CD4-positive, alpha-beta T cell treated with Interleukin-12 subunit alpha and Interleukin-12 subunit beta, for 1 hour (primary cell): ENCODE results near the gene DMD.

ENCODE experiments used
- DNase-seq: peaks from one replicate; pipeline ENCODE4 v3.0.0-alpha.2; 2020

Gene DMD

DNA sequence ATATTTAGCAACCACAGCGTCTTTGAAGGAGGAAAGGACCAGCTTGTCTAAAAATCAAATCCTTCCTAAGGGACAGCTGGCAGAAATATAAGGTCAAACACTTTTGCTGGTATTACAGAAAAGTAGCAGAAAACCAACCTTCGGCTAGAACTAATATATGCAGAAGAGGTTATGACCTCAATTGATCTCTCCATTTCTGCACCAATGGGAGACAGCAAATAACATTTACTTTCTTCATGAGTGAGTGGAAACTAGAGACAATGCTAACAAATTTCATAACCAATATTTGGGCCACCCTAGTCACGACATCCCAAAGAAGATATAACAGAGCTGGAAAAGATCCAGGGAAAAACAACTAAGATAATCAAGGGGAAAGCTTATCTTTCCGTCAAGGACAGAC, 1892.5 kb downstream of the DMD start:
- no peak for DNase-seq

DNA sequence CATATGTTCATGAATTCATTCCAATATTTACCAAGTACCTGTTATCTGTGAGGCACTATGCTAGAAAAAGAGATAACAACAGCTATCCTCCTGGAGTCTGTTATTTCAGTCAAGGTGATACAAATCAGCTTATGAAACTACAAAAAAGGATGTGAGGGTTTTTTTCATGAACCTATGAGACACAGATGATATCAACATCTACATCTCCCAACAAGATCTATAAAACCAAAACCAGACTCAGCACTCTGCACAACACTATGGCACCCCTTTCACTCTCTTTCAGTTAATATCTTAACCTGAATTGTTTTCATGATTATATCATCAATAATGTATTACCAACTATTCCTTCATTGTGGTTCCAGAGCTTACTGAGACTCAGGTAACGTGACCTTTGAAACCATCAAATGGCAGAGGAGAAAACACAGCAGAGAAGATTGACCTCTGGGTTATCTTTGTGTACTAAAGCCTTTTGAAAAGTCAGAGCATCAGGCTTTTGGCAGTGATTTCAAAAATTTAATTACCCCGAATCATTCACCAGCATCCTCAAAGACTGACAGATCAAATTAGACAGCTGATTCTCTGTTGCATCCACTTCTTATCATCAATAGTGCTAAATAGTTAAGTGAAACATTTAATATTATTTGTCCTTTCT, 1894.9 kb downstream of the DMD start:
- no peak for DNase-seq

DNA sequence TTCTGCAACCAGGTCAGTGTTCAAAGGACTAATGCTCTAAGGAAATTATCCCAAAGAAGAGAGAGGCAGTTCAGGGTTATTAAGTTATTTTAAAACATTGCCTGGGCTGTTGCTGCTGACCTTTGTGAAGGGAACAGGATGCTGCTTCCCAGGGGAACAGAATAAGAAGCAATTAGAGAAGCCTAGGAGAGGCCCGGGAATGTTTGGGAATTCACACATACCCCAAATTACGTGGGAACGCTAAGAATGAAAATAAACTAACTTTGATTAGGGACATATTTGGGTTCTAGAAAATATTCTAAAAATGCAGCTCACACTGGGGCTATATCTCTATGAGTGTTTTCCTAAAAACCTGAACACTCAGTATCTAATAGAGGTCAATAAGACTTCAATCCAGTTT, 1896.4 kb downstream of the DMD start:
- DNase-seq = no peak

DNA sequence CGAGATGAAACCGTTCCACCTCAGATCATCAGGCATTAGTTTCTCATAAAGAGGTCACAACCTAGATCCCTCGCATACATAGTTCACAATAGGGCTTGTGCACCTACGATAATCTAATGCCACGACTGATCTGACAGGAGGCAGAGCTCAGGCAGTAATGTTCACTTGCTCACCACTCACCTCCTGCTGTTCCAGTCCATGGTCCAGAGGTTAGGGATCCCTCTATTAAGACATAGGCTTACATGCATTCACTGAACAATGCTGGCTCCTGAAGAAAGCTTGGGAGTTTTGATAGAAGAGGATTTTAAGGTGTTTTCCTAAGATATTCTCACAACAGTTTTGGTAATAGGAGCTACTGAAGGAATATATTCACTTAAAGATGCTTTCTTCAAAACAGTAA, 1903.4 kb downstream of the DMD start:
- no peak for DNase-seq

DNA sequence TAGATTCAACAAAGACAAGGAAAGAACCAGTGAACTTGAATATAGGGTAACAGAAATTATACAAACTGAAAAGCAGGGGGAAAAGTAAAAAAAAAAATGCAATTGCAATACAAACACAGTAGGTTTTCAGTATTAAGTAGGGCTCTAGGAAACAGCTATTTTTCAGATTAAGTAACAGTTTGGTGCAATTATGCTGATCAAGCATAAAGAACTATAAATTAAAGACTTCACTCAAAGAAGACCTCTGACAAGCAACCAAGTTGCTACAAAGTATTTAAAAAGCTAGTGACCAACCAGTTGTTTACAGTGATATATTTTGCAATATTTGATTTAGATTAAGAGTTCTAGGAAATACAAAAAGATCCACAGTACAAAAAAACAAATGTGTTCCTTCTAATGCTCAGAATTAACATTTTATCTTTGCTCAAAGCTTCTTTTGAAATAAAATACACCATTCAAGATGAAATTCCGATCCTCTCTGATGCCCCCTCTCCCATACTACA, 1908.7 kb downstream of the DMD start:
- no peak for DNase-seq

DNA sequence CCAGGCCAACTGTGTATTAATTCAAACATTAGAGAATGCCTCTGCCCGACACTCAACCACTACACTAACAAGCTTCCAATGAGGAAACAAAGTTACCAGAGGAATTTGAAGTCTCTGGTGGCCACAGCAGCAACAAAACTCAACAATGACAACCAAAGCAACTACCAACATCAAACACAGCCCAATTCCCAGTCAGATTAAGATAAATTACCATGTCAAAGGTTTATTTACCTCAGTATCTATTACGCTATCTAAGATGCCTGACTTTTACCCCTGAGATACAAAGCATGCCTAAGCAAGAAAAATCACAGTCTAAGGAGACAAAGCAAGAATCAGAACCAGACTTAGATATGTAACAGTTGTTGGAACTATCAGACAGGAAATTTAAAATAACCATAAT, 1909.4 kb downstream of the DMD start:
- no peak for DNase-seq

DNA sequence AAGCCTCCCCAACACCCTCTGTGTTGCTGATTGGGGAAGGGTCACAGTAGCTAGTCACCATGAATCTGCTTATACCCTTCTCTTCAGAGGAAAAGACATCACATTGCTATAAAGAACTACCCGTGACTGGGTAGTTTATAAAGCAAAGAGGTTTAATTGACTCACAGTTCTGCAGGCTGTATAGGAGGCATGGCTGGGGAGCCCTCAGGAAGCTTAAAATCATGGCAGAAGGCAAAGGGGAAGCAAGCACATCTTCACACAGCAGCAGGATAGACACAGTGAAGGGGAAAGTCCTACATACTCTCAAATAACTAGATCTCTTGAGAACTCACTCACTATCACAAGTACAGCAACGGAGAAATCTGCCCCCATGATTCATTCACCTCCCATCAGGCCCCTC, 1910.1 kb downstream of the DMD start:
- no peak for DNase-seq

DNA sequence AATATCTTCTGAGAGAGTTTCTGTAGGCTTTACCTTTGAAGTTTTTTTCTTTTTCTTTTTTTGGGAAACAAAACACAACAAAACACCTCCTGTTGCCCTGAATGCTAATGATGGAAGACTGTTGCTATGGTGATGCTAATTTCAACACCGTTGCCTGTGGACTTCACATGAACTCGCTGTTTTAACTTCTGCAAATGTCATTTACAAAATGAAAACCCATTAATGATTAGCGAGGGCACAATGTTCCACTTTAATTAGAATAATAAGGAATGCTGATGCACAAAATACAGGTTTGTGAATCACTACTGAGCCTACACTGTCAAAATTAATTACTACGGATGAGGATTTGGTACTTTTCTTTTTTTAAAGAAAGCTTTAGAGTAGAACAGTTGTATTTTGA, 1912.4 kb downstream of the DMD start:
- DNase-seq = no peak

DNA sequence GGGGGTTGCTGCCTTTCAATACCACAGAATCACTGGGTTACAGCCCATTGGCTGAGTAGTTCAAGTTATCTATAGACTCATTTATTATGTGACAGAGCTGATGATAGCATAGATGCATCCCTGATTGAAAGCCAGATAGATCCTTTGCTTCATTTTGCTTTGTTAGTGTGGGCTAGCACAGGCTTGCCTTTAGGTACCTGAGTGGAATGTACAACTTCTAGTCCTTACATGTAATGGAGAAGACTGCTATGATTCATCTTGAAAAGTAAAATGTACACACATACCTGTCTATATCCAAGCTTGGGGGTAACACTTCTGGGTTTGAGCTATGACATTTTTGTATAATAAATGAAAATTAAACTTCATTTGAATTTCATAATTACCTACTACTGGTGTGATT, 1913.5 kb downstream of the DMD start:
- no peak for DNase-seq

DNA sequence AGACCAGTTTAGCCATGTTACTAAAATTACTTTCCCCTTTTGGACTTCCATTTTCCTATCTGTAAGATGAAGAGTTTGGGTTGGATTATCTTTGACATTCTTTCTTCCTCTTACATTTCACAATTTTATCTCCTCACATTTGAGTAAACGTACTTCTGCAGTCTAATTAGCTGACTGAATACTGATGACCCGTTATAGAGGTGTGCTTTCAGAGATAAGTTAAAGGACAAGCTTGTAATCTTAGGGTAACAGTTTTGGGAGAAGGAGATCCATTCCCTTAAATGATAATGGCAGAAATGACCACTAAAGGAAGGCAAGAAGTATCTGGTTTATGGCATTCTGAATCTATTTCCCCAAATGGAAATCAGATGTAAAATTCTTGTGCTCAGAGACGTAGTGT, 1916.9 kb downstream of the DMD start:
- no peak for DNase-seq

DNA sequence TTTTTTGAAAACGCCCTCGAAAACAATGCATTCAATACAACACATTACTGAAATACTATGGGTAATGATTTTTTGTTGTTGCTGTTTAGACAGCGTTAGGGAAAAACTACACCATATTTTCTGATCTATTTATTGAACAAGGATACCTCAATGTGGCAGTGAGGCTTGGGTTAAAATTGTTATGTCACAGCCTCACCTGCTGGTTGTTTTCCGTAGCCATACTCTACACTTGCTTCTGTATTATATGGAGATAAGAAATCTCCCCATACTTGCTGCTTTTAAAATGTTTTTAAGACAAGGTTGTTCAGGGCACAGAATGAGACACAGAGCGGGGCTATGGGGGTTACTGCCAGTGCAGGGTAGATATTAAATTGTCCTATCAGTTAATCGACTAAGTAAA, 1917.9 kb downstream of the DMD start:
- DNase-seq = no peak

DNA sequence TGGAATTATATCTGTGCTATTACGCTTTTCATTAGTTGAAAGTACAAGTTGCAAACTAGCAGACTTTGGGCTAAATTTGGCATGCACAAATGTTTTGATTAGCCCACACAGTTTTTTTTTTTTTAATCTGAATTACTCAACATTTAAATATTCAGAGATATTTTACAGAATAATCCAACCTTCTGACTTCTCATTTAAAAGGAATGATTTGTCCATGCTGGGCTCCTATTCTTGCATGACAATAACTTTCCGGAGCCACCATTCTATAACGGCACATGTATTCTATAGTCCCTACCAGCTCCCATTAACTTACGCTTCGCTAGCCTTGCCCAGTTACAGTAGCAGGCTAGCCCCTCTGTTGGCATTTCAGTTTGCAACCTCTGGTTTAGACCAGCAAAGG, 1920.2 kb downstream of the DMD start:
- DNase-seq = no peak

DNA sequence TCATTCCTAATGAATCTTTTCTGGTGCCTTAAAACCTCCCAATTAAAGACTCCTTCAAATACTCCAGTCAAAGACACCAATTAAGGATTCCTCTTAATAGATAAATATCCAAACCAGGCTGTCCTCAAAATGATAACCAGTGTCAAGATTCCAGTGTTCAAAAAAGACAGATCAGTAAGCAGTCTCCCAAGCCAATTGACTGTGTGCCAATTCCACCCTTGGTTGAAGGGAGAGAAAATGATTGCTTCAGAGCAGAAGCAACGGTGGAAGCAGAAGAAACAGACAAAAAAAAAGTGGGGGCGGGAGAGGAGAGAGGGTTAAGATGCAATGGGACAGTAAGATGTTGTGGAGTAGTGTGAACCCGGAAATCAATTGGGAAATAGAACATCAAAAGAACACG, 1923.5 kb downstream of the DMD start:
- DNase-seq = no peak

DNA sequence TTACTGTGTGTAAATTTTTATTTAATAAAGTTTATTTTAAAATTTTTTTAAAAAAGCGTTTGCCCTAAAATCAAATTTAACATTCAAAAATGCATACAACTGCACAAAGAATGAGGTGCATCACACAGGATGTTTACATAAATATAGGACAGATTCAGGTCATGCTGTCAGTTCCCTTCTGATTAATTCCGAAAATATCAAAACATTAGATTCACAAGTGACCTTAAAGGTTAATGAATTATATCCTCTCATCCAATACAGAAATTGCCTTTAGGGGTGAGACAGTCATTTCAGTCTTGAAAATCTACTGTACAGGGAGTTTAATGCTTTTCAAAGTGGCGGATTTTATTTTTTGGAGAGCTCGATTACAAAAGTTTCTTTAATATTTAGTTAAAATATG, 1930.8 kb downstream of the DMD start:
- no peak for DNase-seq

DNA sequence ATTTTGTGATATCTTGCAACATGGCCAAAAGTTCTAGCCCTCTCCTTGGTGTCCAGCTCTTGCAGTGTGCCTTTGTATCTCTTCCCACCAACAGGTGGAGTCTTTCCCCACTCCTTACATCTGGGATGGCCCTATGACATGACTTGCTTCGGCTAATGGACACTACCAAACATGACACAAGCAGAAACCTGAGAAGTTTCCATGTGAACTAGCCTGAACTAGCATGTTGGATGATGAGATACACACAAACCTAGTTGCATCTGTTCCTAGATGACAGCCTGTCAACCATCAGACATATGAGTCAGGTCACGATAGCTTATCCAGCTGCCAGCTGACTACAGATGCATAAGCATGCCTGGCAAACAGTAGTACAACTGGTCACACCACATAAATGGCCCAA, 1932.0 kb downstream of the DMD start:
- DNase-seq = no peak

DNA sequence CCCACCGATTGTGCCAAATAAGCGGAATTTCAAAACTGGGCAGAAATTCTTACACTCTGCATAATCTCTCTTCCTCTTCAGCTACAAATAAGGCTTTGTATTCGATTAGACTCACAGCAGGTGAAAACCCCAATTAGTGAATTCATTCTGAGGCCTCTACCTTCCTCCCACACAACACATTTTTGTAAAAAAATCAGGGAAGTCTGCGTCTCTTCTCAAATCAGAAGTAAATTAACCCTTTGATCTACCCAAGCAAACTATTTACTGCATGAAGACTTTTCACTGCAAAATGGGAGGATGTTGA, 1938.9 kb downstream of the DMD start:
- DNase-seq = no peak

DNA sequence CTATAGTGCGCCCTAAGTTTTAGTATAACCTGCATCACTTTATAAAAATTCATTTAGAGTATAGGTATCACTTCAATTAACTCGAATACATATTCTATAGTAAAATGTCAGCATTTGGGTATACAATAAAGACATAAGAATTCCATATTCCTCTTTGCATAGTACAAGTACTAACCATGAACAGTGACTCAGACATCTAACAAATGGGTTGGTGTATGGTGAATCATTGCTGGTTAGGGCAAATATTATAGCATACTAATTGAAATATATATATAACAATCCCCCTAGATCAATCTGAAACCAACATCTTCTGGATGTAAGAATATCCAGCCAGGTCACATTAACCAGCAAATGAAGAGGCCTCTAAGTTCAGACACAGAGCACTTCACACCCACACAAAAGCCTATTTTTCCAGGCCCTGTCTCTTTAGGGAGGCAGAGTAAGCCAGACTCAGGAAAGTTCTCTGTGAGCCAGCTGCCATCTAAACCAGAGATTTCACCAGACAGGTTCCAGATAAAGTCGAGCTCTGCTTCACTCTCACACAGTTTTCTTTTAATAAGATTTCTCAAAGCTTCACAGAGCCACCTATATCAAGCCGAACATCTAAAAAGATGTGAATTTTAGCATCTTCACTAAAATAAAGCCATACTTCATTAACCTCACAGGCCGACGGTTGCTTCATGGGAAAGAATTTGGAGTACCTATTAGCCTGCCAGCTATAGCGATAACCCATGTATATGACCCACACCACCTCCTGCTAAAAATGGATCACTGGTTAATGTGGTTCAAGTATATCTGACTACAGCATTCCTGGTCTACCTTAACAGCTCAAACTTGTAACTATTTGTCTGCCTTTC, 1939.5 kb downstream of the DMD start:
- DNase-seq = no peak

DNA sequence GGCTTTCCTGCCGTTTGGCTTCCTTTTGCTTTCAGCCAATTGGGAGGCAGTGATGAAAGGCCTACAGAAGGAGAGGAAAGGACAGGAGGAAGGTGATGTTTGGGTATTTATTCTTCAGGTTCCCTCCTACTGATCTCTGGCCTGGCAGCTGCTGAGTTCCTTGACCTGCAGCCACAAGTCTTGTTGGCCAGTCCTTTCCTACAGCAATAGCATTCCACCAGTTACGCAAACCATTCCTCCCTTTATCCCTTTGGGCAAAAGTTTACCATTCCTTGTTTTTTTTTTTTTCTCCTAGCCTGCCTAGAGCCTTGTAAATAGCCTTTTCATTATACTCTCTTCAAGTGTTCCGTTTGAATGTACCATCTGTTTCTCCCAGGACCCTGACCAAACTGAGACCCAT, 1941.4 kb downstream of the DMD start:
- no peak for DNase-seq

DNA sequence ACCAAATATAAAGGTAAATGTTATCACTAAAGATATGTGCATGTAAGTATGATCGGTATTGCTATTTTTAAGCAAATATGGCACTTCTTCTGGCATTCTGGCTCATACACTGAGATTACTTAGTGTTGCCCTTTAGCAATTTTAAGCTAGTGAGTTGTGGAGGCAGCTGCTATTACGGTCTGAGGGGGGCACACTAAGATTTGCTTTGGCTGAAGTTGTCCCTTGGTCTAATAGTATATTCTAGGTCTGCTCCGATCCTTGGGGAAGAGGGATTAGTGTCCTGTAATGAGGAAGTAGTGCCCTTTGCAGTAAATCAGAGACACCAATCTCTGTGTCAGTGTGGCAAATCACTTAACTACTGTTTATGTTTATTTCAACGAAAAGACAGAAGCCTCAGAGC, 1943.0 kb downstream of the DMD start:
- no peak for DNase-seq

DNA sequence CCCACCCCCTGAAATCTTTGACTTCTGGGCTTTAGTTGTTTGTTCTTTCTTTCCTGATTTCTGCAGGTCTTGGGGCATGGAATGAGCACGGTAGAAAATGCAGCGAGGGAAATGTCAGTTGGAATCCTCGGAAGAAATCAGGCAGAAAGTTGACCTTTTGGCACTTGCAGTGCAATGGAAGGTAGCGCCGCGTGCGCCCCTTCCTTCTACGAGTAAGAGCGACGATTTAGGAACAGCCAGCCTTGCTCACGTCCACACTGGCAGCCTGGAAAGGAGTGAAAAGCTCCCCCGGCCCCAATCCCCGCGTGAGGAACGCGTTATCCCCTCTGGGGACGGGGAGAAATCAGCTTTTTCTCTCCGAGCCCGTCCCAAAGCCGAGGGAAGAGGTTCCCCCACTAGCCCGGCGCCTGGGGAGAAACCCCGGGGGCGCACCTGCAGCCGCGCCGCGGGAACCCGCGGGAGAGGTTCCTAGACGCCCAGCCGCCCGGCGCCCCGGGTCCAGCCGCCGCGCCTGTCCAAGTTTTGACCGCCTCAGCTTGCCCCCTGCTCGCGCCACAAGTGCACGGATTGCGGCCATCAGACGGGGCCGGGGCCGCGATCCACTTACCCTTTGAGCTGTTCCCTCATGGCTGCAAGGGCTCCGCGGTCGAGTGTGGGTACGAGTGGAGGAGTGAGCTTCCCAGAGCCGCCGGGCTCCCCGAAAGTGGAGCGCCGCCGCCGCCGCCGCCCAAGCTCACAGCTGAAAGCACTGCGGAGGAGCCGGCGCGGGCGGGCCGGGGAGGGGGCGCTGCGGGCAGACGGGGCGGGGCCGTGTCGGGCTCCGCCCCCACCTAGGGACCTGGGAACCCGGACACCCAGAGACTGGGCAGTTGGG, 1944.9 kb downstream of the DMD start:
- no peak for DNase-seq

DNA sequence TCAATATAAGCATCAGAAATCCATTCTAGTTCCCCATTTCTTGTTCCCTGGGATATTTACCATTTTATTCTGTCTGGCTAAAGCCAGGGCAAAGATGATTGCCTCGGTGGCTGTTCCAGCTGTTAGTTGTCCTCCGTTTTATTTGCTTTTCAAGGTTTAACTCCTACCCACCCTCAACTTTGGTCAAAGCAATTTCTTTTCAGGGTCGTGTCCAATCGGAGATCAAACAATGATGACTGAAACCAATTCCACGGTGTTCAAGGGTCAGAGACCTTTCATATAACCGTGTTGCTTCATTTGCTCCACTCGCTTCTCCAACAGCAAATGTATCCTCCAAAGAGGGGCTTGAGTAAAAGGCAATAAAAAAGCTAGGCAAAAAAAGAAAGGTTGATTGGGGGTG, 1946.0 kb downstream of the DMD start:
- no peak for DNase-seq

DNA sequence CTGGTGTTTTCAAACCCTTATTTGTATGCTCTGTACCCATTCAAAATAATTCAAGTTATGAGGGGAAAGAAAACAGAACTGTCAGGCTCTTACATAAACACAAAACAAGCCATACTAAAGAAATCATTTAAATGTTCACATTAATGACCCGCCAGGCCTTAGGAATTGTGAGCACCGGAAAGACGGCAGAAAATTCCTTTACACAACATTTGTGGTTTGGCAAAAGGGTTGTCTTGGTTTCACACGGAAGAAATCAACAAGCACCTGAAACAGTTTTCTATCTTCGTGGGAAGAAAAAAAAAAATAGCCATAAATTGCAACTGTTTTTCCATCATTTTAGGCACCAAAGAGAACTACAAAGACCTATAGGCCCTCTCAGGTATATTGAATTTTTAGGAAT, 1951.0 kb downstream of the DMD start:
- no peak for DNase-seq

DNA sequence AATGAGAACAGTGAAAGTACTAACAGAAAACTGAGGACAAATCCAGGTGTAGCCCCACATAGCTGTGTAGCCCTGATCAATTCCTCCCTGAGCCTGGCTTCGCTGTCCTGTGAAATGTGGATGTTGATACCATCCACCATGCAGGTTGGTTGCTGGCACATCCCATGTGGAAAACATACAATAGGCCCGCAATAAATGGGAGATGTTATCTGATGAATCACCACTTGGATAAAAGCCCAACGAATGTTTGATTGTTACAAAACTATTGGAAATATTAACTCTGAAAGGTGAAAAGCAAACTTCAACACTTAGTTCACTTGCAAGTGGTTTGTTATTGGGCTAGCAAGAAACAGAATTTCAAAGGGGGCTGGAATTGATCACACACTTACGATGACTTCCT, 1953.2 kb downstream of the DMD start:
- DNase-seq = no peak
